Stimulated activated naive CD4-positive, alpha-beta T cell (primary cell): ENCODE measurements around the gene SEMA3F.

Source experiments
- DNase-seq, 6 experiments: peaks; one replicate each; lab custom pipeline; 2025; lab: John Stamatoyannopoulos, UW

The SEMA3F gene

GRCh38 chr3:50233176-50233575, 78.1 kb downstream of the SEMA3F start:
- no peak for DNase-seq

GRCh38 chr3:50235716-50236483, 80.8 kb downstream of the SEMA3F start, which contains the start of gene GNAI2:
GNAI2 (plus strand) TSS chr3:50236204; CDS start chr3:50236336, 132 bp downstream.
- DNase-seq = peak; percentile 95 to 99 (median 98)

- DNase-seq = peak in 1 of 6 experiments; percentile 27
Measured at GRCh38 chr3:50236484-50237132, 81.5 kb downstream of the SEMA3F start.

- DNase-seq = peak in 4 of 6 experiments; percentile 23 to 59 (median 46)
Measured at GRCh38 chr3:50237133-50237651, 82.1 kb downstream of the SEMA3F start.

GRCh38 chr3:50237754-50238548, 82.8 kb downstream of the SEMA3F start:
- peak; percentile 74 to 84 (median 82) for DNase-seq

- DNase-seq = no peak
Measured at GRCh38 chr3:50238549-50239026, 83.5 kb downstream of the SEMA3F start.
